Stimulated activated CD8-positive, alpha-beta memory T cell treated with anti-CD3 and anti-CD28 coated beads, Interleukin-15, amount 100 ng/mL, for 1 hour (primary cell): ENCODE data around the gene PDZD8.
"Not testable (repeated sequence)": the region's sequence is repeated elsewhere in the genome, so short reads cannot be mapped to it uniquely, and the experiment has no call there.

Experiments
- DNase-seq: peaks from one replicate; pipeline ENCODE4 v3.0.0-alpha.2; 2020; ENCODE audit warnings: low read depth

PDZD8 gene

GRCh38 chr10:117294039-117294645 lies 81.1 kb downstream of the PDZD8 start:
- DNase-seq: no peak

- not testable (repeated sequence) for DNase-seq
Observed at GRCh38 chr10:117290872-117291271, 84.4 kb downstream of the PDZD8 start.

GRCh38 chr10:117284716-117285494 lies 90.3 kb downstream of the PDZD8 start:
- DNase-seq: no peak

GRCh38 chr10:117277675-117278074 lies 97.6 kb downstream of the PDZD8 start:
- no peak for DNase-seq

- no peak for DNase-seq
Observed at GRCh38 chr10:117275121-117275520, 100.1 kb downstream of the PDZD8 start.

- DNase-seq: no peak
Observed at GRCh38 chr10:117274509-117274908, 100.7 kb downstream of the PDZD8 start.

- DNase-seq: no peak
Observed at GRCh38 chr10:117273980-117274379, 101.3 kb downstream of the PDZD8 start.

GRCh38 chr10:117272195-117273076 lies 102.8 kb downstream of the PDZD8 start:
- no peak for DNase-seq

GRCh38 chr10:117271427-117271826 lies 103.8 kb downstream of the PDZD8 start:
- no peak for DNase-seq

GRCh38 chr10:117268907-117269306 lies 106.3 kb downstream of the PDZD8 start:
- no peak for DNase-seq

GRCh38 chr10:117268258-117268657 lies 107.0 kb downstream of the PDZD8 start:
- no peak for DNase-seq

GRCh38 chr10:117266812-117267211 lies 108.4 kb downstream of the PDZD8 start:
- DNase-seq: no peak

- no peak for DNase-seq
Observed at GRCh38 chr10:117266400-117266799, 108.8 kb downstream of the PDZD8 start.

GRCh38 chr10:117264782-117265181 lies 110.5 kb downstream of the PDZD8 start:
- DNase-seq: no peak

GRCh38 chr10:117262903-117263293 lies 112.3 kb downstream of the PDZD8 start:
- DNase-seq: no peak

GRCh38 chr10:117262291-117262902 lies 112.8 kb downstream of the PDZD8 start:
- DNase-seq: no peak

GRCh38 chr10:117261501-117261900 lies 113.7 kb downstream of the PDZD8 start:
- DNase-seq: no peak

GRCh38 chr10:117260084-117260483 lies 115.2 kb downstream of the PDZD8 start:
- DNase-seq: no peak

- DNase-seq: no peak
Observed at GRCh38 chr10:117259279-117259678, 116.0 kb downstream of the PDZD8 start.

- DNase-seq: no peak
Observed at GRCh38 chr10:117257721-117258120, 117.5 kb downstream of the PDZD8 start.

- DNase-seq: no peak
Observed at GRCh38 chr10:117256910-117257309, 118.3 kb downstream of the PDZD8 start.

- DNase-seq: no peak
Observed at GRCh38 chr10:117255835-117256460, 119.3 kb downstream of the PDZD8 start.
